HK-2 (cell line): ENCODE measurements around the gene SYTL5.

Experiments
- DNase-seq: peaks from one replicate; pipeline ENCODE4 v3.0.0-alpha.2; 2018; ENCODE audit not compliant: unreplicated experiment

The SYTL5 gene

GRCh38 chrX:38089173-38089982, 83.0 kb downstream of the SYTL5 start:
- no peak for DNase-seq

- no peak for DNase-seq
Measured at GRCh38 chrX:38095971-38096529, 89.7 kb downstream of the SYTL5 start.

GRCh38 chrX:38099688-38100087, 93.3 kb downstream of the SYTL5 start:
- DNase-seq = no peak

GRCh38 chrX:38102240-38102639, 95.9 kb downstream of the SYTL5 start:
- no peak for DNase-seq

- no peak for DNase-seq
Measured at GRCh38 chrX:38102875-38103274, 96.5 kb downstream of the SYTL5 start.

GRCh38 chrX:38103857-38104812, 97.8 kb downstream of the SYTL5 start:
- no peak for DNase-seq

GRCh38 chrX:38105216-38105725, 98.9 kb downstream of the SYTL5 start:
- DNase-seq = no peak

- DNase-seq = no peak
Measured at GRCh38 chrX:38106991-38107655, 100.8 kb downstream of the SYTL5 start.

GRCh38 chrX:38108364-38108763, 102.0 kb downstream of the SYTL5 start:
- no peak for DNase-seq

GRCh38 chrX:38109042-38109898, 102.9 kb downstream of the SYTL5 start:
- DNase-seq = no peak

- no peak for DNase-seq
Measured at GRCh38 chrX:38110231-38110630, 103.9 kb downstream of the SYTL5 start.

GRCh38 chrX:38111196-38111595, 104.8 kb downstream of the SYTL5 start:
- DNase-seq = no peak

- peak; percentile 2 for DNase-seq
Measured at GRCh38 chrX:38112566-38112965, 106.2 kb downstream of the SYTL5 start.

GRCh38 chrX:38116706-38117105, 110.4 kb downstream of the SYTL5 start:
- no peak for DNase-seq

- DNase-seq = no peak
Measured at GRCh38 chrX:38117485-38117884, 111.1 kb downstream of the SYTL5 start.

GRCh38 chrX:38124000-38124399, 117.6 kb downstream of the SYTL5 start:
- no peak for DNase-seq

- DNase-seq = no peak
Measured at GRCh38 chrX:38126179-38126578, 119.8 kb downstream of the SYTL5 start.

GRCh38 chrX:38127961-38128360, 121.6 kb downstream of the SYTL5 start:
- DNase-seq = no peak

GRCh38 chrX:38129366-38129765, 123.0 kb downstream of the SYTL5 start:
- no peak for DNase-seq

GRCh38 chrX:38138157-38138891, 132.0 kb downstream of the SYTL5 start:
- no peak for DNase-seq
